ENCODE measurements around the gene ARSH.
"Not testable (repeated sequence)": the region's sequence is repeated elsewhere in the genome, so short reads cannot be mapped to it uniquely, and the experiment has no call there.

ARSH gene, protein sequence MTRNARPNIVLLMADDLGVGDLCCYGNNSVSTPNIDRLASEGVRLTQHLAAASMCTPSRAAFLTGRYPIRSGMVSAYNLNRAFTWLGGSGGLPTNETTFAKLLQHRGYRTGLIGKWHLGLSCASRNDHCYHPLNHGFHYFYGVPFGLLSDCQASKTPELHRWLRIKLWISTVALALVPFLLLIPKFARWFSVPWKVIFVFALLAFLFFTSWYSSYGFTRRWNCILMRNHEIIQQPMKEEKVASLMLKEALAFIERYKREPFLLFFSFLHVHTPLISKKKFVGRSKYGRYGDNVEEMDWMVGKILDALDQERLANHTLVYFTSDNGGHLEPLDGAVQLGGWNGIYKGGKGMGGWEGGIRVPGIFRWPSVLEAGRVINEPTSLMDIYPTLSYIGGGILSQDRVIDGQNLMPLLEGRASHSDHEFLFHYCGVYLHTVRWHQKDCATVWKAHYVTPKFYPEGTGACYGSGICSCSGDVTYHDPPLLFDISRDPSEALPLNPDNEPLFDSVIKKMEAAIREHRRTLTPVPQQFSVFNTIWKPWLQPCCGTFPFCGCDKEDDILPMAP

DNA sequence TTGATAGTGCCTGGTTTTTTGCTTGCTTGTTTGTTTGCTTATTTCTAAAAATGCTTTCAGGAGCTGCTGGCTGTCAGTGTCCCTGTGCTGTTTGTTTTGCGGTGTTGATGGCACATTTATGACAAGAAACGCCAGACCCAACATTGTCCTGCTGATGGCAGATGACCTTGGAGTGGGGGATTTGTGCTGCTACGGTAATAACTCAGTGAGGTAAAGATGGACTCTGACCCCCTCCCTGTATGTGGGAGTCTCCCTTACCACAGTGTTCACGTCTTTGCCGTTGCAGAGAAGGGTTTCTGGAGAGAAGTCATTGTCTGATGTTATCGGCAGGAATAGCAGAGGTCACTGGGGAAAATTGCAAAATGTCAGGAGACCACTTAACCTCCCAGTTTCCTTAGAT is at the start of gene ARSH:
TSS of gene ARSH (plus strand) at position 52 of the 400 bp plus-strand sequence. CDS start at position 119, 67 bp downstream.
- DNase-seq (ENCODE audit: low read depth in 1 of 2, low spot score in 1 of 2): no peak

DNA sequence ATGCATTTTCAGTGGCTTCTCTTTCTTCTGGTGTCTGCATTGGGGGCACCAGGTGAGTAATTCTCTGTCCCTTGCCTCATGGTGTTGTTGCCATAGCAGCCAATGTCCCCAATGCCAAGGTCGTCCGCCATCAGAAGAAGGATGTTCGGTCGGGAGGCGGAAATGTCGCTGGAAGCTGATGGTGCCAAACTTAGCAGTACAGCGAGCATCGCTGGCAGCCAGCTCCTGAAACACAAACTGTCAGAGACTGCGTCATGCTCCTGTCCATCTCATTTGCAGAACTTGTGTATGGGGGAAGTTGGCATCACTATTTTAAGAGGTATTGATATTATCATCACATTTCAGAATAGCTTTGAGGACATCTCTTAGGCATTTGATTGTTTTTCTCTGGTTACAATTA is 48.1 kb upstream of the ARSH start:
- DNase-seq (ENCODE audit: low read depth in 1 of 2, low spot score in 1 of 2): no peak

DNA sequence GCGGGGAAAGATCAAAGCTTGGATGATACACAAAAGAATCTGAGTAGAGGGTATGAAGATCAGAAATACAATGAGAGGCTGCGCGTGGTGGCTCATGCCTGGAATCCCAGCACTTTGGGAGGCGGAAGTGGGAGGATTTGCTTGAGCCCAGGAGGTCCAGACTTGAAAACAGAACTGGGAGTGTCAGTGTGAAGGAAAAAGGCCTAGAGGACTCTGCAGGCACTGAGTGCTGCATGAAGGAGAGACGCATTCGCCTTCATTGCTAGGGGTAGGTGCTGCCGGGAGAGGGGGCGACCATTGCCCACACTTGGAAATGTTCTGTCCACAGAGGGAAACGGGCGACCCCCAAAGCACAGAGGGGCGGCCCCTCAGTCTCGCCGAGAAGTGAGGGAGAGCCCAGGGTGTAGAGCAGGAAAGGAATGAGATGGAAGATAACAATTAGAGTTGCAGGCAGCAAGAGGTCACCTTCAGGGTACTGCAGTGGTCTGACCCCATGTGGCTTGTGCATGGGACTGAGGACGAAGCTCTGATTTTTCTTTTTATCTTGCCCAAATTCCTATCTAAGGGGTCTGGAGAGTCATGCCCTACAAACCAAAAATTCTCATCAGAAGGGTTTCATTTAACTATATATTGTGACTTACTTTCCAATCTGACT is 45.4 kb upstream of the ARSH start:
- DNase-seq (ENCODE audit: low read depth in 1 of 2, low spot score in 1 of 2): no peak

DNA sequence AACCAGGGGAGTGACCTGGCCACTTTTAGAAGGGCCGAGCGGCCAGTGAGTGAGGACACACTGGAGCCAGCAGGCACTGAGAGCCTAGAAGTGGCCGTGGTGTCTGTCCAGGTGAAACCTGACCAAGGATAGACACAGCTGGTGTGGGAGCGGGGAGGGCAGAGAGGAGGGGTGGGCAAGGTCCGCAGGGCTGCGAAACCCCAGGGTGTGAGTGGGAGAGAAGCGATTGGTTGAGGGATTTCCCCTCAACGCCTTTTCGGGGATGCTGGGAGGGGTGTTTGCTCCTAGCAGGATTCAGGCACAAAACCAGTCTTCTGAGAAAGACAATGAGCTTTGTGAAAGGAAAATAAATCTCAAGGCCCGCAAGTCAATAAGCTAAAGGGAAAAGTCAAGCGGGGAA is 44.0 kb upstream of the ARSH start:
- DNase-seq (ENCODE audit: low read depth in 1 of 2, low spot score in 1 of 2): no peak

DNA sequence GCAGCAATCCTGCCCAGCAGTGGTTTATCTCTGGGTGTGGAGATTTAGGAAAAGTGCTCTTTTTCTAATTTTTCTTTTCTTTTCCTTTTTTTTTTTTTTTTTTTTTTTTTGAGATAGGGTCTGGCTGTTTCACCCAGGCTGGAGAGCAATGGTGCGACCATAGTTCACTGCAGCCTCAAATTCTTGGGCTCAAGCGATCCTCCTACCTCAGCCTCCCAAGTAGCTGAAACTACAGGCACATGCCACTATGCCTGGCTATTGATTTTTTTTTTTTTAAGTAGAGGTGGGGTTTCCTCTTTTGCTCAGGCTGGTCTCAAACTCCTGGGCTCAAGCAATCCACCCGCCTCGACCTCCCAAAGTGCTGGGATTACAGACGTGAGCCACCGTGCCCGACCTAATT is 42.9 kb upstream of the ARSH start:
- DNase-seq (ENCODE audit: low read depth in 1 of 2, low spot score in 1 of 2): not testable (repeated sequence)

DNA sequence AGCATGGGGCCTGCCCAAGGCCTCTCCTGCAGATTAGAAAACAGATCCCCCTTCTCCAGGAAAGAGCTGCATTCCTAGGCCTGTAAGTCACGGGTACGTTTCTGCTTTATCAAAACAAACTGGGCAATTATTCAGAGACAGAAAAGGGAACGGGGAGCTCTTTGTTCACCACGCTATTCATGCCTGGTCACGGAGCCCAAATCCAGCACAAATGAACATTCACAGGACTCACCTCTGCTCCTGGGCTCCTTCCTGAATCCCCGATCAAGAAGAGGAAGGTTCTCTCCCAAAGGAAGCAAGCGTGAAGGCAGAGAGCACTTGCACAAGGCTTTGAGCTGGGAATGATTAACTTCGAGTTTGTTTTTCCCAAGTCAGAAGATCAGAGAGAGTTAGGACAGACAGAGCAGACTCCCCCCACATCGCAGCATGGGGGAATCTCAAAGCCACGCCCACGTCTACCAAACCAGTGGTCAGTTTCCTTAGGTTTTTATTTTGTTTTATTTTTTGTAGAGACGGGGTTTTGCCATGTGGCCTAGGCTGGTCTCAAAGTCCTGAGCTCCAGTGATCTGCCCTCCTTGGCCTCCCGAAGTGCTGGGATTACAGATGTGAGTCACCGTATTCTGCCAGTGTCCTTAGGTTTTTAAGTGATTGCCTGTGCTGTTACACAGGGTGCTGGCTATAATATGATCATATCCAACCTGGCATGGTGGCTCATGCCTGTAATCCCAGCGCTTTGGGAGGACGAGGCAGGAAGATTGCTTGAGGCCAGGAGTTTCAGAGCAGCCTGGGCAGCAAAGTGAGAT is 42.2 kb upstream of the ARSH start:
- not testable (repeated sequence) for DNase-seq (ENCODE audit: low read depth in 1 of 2, low spot score in 1 of 2)

DNA sequence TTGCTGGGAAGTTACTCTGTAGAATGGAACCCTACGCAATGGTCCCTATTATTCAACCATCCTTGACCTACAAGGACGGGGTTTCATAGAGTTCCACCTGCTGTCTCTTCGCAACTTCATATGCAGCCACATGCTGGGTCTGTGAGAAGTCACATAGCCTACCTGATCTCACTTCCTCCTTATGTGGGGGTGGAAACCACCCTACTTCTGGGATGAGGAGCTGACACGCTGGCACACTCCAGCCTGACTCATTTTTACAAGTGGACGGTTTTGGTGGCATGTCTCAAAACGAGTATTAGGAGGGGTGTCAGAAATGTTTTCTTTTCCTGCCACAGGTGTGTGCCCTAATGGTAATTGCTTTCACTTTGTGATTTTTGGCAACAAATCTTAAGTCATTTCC is 40.4 kb upstream of the ARSH start:
- no peak for DNase-seq (ENCODE audit: low read depth in 1 of 2, low spot score in 1 of 2)

DNA sequence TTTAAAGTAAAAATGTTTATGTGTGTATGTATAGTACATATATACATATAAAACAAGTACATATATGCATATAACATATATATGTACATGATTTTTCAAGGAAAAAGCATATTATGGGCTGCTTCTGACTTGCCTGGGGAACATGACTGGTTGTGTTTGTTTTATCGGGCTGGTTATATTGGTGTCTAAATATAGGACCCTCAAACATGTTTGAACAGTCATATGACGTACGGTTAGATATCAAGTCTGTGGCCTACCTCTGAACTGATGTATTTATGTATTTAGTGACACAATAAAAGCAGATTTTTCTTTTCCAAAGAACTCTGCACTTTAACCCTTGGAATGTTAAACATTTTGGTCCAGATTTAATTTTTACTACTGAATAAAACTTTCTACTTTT is 39.3 kb upstream of the ARSH start:
- DNase-seq (ENCODE audit: low read depth in 1 of 2, low spot score in 1 of 2): no peak

DNA sequence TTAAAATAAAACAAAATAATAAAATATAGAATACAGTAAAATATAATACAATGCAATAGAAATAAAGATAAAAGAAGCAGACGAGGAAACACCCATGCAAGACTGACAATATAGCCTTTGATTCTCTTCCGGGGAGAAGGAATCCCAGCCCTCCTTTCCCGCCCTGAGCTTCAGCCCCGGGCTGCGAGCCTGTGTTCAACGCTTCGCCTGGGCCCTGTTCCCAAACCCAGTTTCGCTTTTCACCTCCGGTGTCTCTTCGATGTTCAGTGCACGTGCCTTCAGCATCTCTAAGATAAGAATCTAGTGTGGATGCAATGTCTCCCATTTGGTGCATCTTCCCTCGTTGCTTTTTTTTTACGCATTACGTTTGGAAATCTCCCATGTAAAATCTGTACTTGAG is 38.8 kb upstream of the ARSH start:
- DNase-seq (ENCODE audit: low read depth in 1 of 2, low spot score in 1 of 2): no peak

DNA sequence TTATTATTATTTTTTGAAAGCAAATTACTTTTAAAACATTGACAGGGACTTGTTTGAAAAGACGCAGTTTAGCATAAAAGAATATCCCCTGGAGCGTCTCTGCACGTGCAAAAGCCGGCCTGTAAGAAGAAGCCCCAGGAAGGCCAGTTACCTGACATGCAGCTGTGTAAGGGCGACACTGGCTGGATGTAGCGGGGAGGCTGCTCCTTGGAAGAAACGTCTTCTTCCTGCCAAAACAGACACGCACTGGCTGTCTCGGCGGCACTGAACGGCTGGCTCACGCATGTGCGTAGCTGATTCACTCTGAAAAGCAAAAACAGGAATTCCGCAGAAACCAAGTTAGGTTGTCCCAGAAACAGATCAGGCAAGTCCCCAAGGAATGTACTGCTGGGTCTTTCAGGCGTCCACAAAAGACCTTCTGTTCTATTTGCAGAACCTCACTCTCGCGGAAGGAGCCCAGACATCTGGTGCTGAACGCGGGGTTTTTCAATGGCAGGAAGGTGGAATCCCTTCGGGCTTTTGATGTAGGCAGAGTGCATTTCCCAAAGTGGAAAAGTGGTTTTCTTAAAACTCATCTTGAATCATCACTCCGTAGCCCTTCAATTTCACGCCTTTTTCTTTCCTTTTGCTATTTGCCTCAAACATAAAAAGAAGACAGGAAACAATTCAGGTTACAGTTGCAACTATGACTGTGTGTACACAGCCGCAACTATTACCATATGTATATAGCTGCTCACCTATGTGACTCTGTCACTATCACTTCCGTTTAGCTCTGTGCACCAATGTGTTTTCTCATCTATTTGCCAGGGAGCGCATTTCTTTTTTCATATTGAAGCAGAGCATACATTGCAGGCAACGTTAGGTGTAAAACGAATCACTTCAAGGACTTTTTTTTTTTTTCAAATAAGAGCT is 38.1 kb upstream of the ARSH start:
- no peak for DNase-seq (ENCODE audit: low read depth in 1 of 2, low spot score in 1 of 2)

DNA sequence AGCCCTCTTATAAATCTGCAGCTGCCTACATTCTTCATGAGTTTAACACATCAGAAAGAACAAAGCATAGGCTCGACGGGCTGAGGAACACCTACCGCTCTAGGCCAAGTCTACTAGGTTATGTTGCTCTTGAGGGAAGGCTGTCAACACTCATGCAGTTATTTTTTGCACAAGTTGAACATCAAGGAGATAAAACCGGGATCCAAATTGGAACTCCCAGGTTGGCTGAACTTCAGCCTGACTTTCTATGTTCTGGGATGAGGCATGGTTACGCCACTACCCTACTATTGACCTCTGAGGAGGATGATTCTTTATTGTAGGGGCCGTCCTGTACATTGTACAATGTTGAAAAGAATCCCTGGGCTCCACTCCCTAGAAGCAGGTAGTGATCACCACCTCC is 37.3 kb upstream of the ARSH start:
- no peak for DNase-seq (ENCODE audit: low read depth in 1 of 2, low spot score in 1 of 2)

DNA sequence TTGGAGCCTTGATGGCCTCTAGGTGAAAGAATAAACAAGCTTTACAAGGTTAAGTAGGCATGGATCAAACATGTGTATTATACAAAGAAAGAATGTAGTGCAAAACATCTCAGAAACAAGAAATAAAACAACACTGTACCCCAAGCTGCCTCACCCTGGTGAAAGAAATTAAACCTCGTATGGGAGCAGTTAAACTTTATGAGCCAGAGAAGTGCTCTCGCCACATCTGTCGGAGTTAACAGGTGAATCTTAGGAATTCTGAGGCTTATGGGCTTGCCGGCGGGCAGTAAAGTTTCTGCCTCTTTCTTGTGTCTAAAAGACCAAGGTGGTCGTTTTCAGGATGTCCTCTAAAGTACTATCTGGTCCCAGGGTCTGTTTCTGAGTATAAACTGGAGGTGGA is 34.0 kb upstream of the ARSH start:
- no peak for DNase-seq (ENCODE audit: low read depth in 1 of 2, low spot score in 1 of 2)

DNA sequence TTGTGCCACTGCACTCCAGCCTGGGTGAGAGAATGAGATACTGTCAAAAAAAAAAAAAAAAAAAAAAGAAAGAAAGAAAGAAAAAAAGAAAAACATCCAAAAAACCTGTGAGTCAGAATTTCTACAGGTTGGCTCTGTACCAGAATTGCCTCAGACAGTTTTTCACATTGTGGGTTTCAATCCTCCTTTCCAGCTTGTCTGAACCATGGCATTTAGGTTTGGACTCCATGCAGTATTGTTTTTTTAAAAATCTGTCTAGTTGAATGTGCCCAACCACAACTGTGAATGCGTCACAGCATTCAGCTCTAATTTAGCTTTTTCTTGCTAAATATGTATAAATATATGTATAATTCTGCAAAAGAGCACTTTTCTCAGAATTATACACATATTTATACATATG is 31.4 kb upstream of the ARSH start:
- no peak for DNase-seq (ENCODE audit: low read depth in 1 of 2, low spot score in 1 of 2)

DNA sequence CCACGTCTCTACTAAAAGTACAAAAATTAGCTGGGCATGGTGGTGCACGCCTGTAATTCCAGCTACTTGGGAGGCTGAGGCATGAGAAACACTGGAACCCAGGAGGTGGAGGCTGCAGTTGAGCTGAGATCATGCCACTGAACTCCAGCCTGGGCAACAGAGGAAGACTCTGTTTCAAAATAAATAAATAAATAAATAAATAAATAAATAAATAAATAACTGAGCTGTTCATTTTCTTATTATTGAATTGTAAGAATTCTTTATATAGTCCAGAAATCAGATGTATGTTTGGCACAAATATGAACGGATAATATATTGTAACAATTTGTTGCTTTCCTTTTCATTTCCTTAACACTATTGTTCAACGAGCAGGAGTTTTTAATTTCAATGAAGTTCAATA is 27.7 kb upstream of the ARSH start:
- DNase-seq (ENCODE audit: low read depth in 1 of 2, low spot score in 1 of 2): not testable (repeated sequence)

DNA sequence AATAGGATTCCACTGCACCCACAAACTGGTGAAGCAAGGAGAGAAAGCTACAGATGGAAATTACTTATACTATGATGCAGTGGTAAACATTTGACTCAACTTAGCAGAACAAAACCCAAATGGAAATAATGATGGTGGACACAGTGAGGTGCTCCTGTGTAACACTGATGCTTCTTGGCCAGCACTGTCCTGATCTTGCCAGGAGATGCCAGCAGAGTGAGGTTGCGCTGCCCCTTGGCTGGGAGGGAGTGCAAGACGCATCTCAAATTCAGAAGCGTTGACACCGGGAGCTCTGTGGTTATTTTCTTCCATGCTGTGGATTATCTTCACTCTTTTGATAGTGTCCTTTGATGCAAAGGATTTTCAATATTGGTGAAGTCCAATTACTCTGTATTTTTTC is 22.0 kb upstream of the ARSH start:
- no peak for DNase-seq (ENCODE audit: low read depth in 1 of 2, low spot score in 1 of 2)

DNA sequence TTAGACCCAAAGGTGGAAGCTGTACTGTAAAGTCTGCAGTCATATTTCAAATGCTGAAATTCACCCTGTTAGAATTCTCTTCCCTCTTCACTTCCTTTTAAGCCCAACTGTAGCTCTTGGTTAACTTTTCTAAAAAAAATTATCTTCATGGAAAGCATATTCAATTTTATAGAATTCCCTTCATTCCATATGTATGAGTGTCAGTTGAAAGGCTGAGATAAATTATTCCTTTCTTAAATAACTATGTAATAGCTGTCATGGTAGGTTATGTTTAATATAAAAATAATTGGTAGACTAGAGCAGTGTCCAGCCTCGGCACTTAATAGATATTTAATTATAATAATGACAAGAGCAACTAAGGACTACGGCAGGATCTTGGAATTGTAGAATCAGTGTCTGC is 16.8 kb upstream of the ARSH start:
- no peak for DNase-seq (ENCODE audit: low read depth in 1 of 2, low spot score in 1 of 2)

DNA sequence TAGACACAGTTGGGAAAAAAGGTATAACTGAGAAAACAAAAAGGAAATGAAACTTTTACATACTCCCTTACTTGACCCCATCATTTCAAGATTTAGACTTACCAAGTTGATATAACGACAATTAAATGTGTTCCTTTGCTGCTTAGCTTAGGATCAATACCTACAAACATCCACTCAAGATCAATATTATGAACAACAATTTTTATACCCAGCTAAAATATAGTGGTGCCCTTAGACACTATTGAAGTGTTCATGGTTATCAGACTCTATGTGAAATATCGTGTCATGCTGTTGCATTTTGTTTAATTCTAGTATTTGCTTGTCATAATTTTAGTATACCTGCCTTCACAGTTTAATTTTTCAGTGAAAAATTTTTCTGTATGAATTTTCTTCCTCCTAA is 4.2 kb downstream of the ARSH start:
- DNase-seq (ENCODE audit: low read depth in 1 of 2, low spot score in 1 of 2): no peak

DNA sequence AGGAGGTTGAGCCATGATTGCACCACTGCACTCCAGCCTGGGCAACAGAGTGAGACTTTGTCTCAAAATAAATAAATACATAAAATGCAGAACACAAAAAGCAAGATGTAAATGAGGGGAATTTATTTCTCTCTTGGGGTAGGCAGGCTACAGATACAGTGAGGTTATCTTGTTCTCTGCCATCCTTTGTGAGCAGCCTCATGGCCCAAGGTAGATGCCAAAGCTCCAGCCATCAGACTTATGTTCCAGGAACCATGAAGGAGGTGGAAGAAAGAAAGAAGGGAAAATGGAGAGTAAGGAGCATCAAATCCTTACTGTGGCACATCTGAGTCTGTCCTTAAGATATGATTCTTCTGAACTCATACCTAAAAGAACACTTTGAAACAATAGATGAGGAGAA is 11.1 kb downstream of the ARSH start:
- no peak for DNase-seq (ENCODE audit: low read depth in 1 of 2, low spot score in 1 of 2)

DNA sequence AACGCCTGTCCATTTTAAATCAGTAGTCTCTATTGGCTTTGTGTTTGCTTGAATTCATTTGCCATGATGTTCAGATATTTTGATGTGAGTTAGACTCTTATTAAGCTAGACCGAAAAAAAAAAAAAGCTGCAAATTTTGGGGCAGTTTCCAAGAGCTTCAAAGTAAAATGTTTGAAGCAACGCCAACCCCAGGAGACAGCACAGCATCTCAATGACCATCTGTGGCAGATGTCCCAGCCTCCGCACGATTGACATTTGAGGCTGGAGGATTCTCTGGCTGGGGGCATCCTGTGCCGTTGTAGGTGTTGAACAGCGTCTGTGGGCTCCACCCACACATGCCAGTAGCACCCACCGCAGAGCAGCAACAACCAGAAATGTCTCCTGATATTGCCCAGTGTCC is 17.8 kb downstream of the ARSH start:
- DNase-seq (ENCODE audit: low read depth in 1 of 2, low spot score in 1 of 2): no peak

DNA sequence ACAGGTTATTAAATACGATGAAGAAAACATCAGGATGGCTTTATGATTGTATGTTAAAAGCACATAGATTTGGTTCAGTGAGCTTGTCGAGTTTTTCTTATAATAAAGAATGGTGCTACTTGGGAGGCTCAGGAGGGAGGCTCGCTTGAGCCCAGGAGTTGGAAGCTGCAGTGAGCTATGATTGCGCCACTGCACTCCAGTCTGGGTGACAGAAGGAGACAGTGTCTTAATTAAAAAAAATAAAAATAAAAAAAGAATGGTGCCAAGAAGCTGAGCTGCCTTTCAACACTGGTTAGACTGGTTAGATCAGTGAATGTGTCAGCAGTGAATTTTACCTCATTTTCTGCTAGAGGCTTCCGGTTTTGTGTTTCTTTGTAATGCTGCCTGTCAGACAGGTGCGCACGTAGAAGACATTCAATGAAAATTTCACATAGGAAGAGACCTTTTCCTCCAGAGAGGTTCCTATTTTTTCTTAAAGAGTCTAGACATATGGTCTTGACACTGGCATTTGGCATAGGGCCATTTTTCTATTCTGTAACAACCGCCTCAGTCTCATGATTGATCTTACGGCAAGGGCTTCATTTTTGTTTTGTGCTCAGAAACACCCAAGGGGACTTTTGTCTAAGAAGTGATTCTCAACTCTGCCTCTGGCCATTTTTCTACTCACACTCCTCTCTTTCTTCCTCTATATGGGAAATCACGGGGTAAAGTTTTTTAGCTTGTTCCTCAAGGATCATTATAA is 19.9 kb downstream of the ARSH start:
- DNase-seq (ENCODE audit: low read depth in 1 of 2, low spot score in 1 of 2): no peak

Data from stimulated activated CD4-positive, alpha-beta T cell treated with anti-CD3 and anti-CD28 coated beads, Interleukin-15, amount 100 ng/mL, for 1 hour (primary cell).